ENCODE results near the gene ICE1. TPM values are rescaled to one million over a fixed set of nuclear protein-coding genes. Genes with fewer than 3 reads are reported as not detected.

Gene ICE1
- 13.5 TPM for total RNA-seq

- TF ChIP-seq CTCF (IDR thresholded peaks at IDR 0.05): no peak
- no peaks in the 10 kb centered on the region for H3K36me3 ChIP-seq
- H3K9me3 ChIP-seq: no peaks in the 10 kb centered on the region
- H3K27ac ChIP-seq: peak within 1 kb of the TSS; percentile 94 to 95
- peaks cover 15 to 27% of the 10 kb centered on the region in 2 donors for H3K4me1 ChIP-seq
- DNase-seq (ENCODE audit: low spot score in 2 of 2): peak; percentile 95 to 99
- no peaks in the 10 kb centered on the region for H3K27me3 ChIP-seq
- peak within 1 kb of the TSS; percentile 84 to 99 for H3K4me3 ChIP-seq
- intact Hi-C loops (cut with DNase I): loop anchor here (1.0 to 10.0 kb wide), 7 partner anchors 10 to 1310 kb away; partner anchors contain the start of genes MED10, NSUN2, SRD5A1 and TENT4A
These were observed at the start of gene ICE1 for GRCh38 chr5:5421961-5422818. Gene ICE1 (plus strand): TSS chr5:5422677. CDS start chr5:5422916, 239 bp downstream.

GRCh38 chr5:5372930-5373329 lies 49.5 kb upstream of the ICE1 start:
- Histone ChIP-seq H3K4me1 (no peaks in the 10 kb centered on the region), H3K4me3 (no peak overlapping the region), H3K36me3 (no peaks in the 10 kb centered on the region), H3K9me3 (no peaks in the 10 kb centered on the region), H3K27ac (no peak overlapping the region), H3K27me3 (no peaks in the 10 kb centered on the region)
- intact Hi-C loops (cut with DNase I): no loop called here
- no peak for TF ChIP-seq CTCF (IDR thresholded peaks at IDR 0.05)
- no peak for DNase-seq (ENCODE audit: low spot score in 2 of 2)

- TF ChIP-seq CTCF (IDR thresholded peaks at IDR 0.05): no peak
- intact Hi-C loops (cut with DNase I): no loop called here
- Histone ChIP-seq H3K4me3 (no peak overlapping the region), H3K27me3 (no peaks in the 10 kb centered on the region), H3K4me1 (no peaks in the 10 kb centered on the region), H3K27ac (no peak overlapping the region), H3K36me3 (no peaks in the 10 kb centered on the region), H3K9me3 (no peaks in the 10 kb centered on the region)
- DNase-seq (ENCODE audit: low spot score in 2 of 2): no peak
These were observed 49.0 kb upstream of the ICE1 start for GRCh38 chr5:5373351-5373989.

- no peak for TF ChIP-seq CTCF (IDR thresholded peaks at IDR 0.05)
- intact Hi-C loops (cut with DNase I): no loop called here
These were observed 48.3 kb upstream of the ICE1 start for GRCh38 chr5:5374009-5374715.

GRCh38 chr5:5377780-5378179 lies 44.7 kb upstream of the ICE1 start:
- Histone ChIP-seq H3K9me3 (no peaks in the 10 kb centered on the region), H3K4me3 (no peak overlapping the region), H3K36me3 (no peaks in the 10 kb centered on the region), H3K27ac (no peak overlapping the region), H3K4me1 (no peaks in the 10 kb centered on the region), H3K27me3 (no peaks in the 10 kb centered on the region)
- DNase-seq (ENCODE audit: low spot score in 2 of 2): no peak
- intact Hi-C loops (cut with DNase I): no loop called here
- TF ChIP-seq CTCF (IDR thresholded peaks at IDR 0.05): no peak

More at GRCh38 chr5:5374009-5374715, 48.3 kb upstream of the ICE1 start:
- H3K27me3 ChIP-seq: no peaks in the 10 kb centered on the region
- H3K36me3 ChIP-seq: no peaks in the 10 kb centered on the region
- H3K4me1 ChIP-seq: no peaks in the 10 kb centered on the region
- DNase-seq (ENCODE audit: low spot score in 2 of 2): no peak
- H3K9me3 ChIP-seq: no peaks in the 10 kb centered on the region
- H3K4me3 ChIP-seq: no peak overlapping the region
- H3K27ac ChIP-seq: no peak overlapping the region
